Esophagus muscularis mucosa (tissue), 4 donors: ENCODE data around the gene SMIM35. TPM values are rescaled to one million over a fixed set of nuclear protein-coding genes. Genes with fewer than 3 reads are reported as not detected.

Source experiments
- DNase-seq: peaks from one replicate; pipeline ENCODE4 v3.0.0-alpha.2; 2017; ENCODE audit errors: extremely low spot score
- H3K27ac ChIP-seq, 4 donors: fragments of 200-600 bp; sonication (generic); replicated peaks in 1 of 4; 1 replicate in 3 of 4; 2 replicates in 1 of 4; pipeline ENCODE4 v1.5.1; 2016 to 2019; ENCODE audit warnings: mild to moderate bottlenecking in 1 of 4
- H3K27me3 ChIP-seq, 4 donors: fragments of 200-600 bp; sonication (generic); one replicate each; pipeline versions ENCODE4 v1.5.1 to v1.6.0; 2016 to 2019
- H3K36me3 ChIP-seq, 4 donors: fragments of 200-600 bp; sonication (generic); one replicate each; pipeline ENCODE4 v1.5.1; 2016 to 2019
- H3K4me1 ChIP-seq, 4 donors: fragments of 200-600 bp; sonication (generic); one replicate each; pipeline ENCODE4 v1.5.1; 2016 to 2019
- H3K4me3 ChIP-seq, 4 donors: fragments of 200-600 bp; sonication (generic); 1 replicate in 2 of 4; 2 replicates in 2 of 4; pipeline ENCODE4 v1.5.1; 2016 to 2019; ENCODE audit warnings: mild to moderate bottlenecking in 4 of 4, moderate library complexity in 1 of 4
- H3K9me3 ChIP-seq, 4 donors: fragments of 200-600 bp; sonication (generic); 1 replicate in 3 of 4; 2 replicates in 1 of 4; pipeline ENCODE4 v1.5.1; 2016 to 2019
- CTCF ChIP-seq, 3 experiments: fragments of 200-600 bp in 2 of 3; fragments of 450-650 bp in 1 of 3; sonication (generic) in 2 of 3; IDR thresholded peaks; one replicate each; pipeline ENCODE4 v1.5.1; 2017 to 2019; ENCODE audit warnings: antibody characterized with exemption in 3 of 3, mild to moderate bottlenecking in 2 of 3, moderate library complexity in 1 of 3
- EP300 ChIP-seq: sonication (generic); formaldehyde crosslinking; IDR thresholded peaks from one replicate; pipeline ENCODE4 v1.6.1; 2017; ENCODE audit warnings: antibody characterized with exemption
- POLR2A ChIP-seq: fragments of 450-650 bp; IDR thresholded peaks from one replicate; pipeline ENCODE4 v1.6.1; 2017; ENCODE audit warnings: antibody characterized with exemption, moderate library complexity, mild to moderate bottlenecking, low read depth
- POLR2AphosphoS5 ChIP-seq, 2 donors: sonication (generic); formaldehyde crosslinking; IDR thresholded peaks; one replicate each; pipeline ENCODE4 v1.6.1; 2017; ENCODE audit warnings: antibody characterized with exemption in 2 of 2
- WGBS: methylation state at CpG from one replicate; pipeline ENCODE4 v1.1.5; 2018; 5-methylcytosine and 5-hydroxymethylcytosine counted together
- intact Hi-C: fragments of 100-400 bp; cut with DNase I; formaldehyde crosslinking; loops from one replicate; pipeline ENCODE4 v1.15.1; 2023
- total RNA-seq, 4 donors: library from RNA; depleted of rRNA; stranded (reverse); fragments of >200 nt; gene quantifications; one replicate each; pipeline versions ENCODE4 v1.1.0 to v1.2.1, GENCODE V29; 2016

The SMIM35 gene
- total RNA-seq, 4 donors from 2014 or later = not detected

GRCh38 chr11:118058311-118059245 lies 28.2 kb downstream of the SMIM35 start:
- 85% methylated on average over 19 of the region's 20 CpGs for WGBS
- peaks cover 0 to 3% (median 0%) of the 10 kb centered on the region in 4 donors for H3K4me1 ChIP-seq
- no peak overlapping the region for H3K4me3 ChIP-seq
- H3K27me3 ChIP-seq = no peaks in the 10 kb centered on the region
- no peak overlapping the region for H3K27ac ChIP-seq
- no peaks in the 10 kb centered on the region for H3K36me3 ChIP-seq
- no peaks in the 10 kb centered on the region for H3K9me3 ChIP-seq
- intact Hi-C loops = loop anchor here (10.0 kb wide), 1 partner anchor 214 kb away; no protein-coding TSS in a partner anchor
- TF ChIP-seq POLR2AphosphoS5 (IDR thresholded peaks at IDR 0.05) = no peak
- TF ChIP-seq EP300 = no peak
- TF ChIP-seq CTCF (IDR thresholded peaks at IDR 0.05) = no peak
- no peak for TF ChIP-seq POLR2A
- DNase-seq = no peak

GRCh38 chr11:118057251-118058145 lies 29.3 kb downstream of the SMIM35 start:
- Histone ChIP-seq H3K27me3 (no peaks in the 10 kb centered on the region), H3K4me3 (no peak overlapping the region), H3K9me3 (no peaks in the 10 kb centered on the region), H3K36me3 (no peaks in the 10 kb centered on the region), H3K27ac (no peak overlapping the region), H3K4me1 (peaks cover 0 to 3% (median 1%) of the 10 kb centered on the region in 4 donors)
- intact Hi-C loops = loop anchor here (10.0 kb wide), 1 partner anchor 213 kb away; no protein-coding TSS in a partner anchor
- no peak for DNase-seq
- WGBS = 70% methylated on average over 14 of the region's 14 CpGs
- TF ChIP-seq EP300 (no peak), POLR2A (no peak), POLR2AphosphoS5 (IDR thresholded peaks at IDR 0.05) (no peak), CTCF (IDR thresholded peaks at IDR 0.05) (no peak)

GRCh38 chr11:118056806-118057205 lies 30.0 kb downstream of the SMIM35 start:
- H3K9me3 ChIP-seq = no peaks in the 10 kb centered on the region
- DNase-seq = no peak
- peaks cover 0 to 3% (median 1%) of the 10 kb centered on the region in 4 donors for H3K4me1 ChIP-seq
- no peaks in the 10 kb centered on the region for H3K27me3 ChIP-seq
- H3K27ac ChIP-seq = no peak overlapping the region
- intact Hi-C loops = loop anchor here (10.0 kb wide), 1 partner anchor 212 kb away; no protein-coding TSS in a partner anchor
- WGBS = 86% methylated on average over 8 of the region's 8 CpGs
- no peaks in the 10 kb centered on the region for H3K36me3 ChIP-seq
- no peak overlapping the region for H3K4me3 ChIP-seq
- TF ChIP-seq CTCF (IDR thresholded peaks at IDR 0.05) (no peak), POLR2AphosphoS5 (IDR thresholded peaks at IDR 0.05) (no peak), POLR2A (no peak), EP300 (no peak)

GRCh38 chr11:118055966-118056365 lies 30.8 kb downstream of the SMIM35 start:
- intact Hi-C loops = loop anchor here (10.0 kb wide), 1 partner anchor 211 kb away; no protein-coding TSS in a partner anchor
- DNase-seq = peak; percentile 79
- peaks cover 0 to 3% (median 0%) of the 10 kb centered on the region in 4 donors for H3K4me1 ChIP-seq
- 96% methylated on average over 7 of the region's 7 CpGs for WGBS
- no peaks in the 10 kb centered on the region for H3K27me3 ChIP-seq
- TF ChIP-seq POLR2AphosphoS5 (IDR thresholded peaks at IDR 0.05) = no peak
- TF ChIP-seq CTCF (IDR thresholded peaks at IDR 0.05) = no peak
- no peak for TF ChIP-seq POLR2A
- TF ChIP-seq EP300 = no peak
- no peaks in the 10 kb centered on the region for H3K36me3 ChIP-seq
- H3K27ac ChIP-seq = no peak overlapping the region
- no peak overlapping the region for H3K4me3 ChIP-seq
- no peaks in the 10 kb centered on the region for H3K9me3 ChIP-seq
